Measurements from ENCODE around the gene HK2.
A peak's percentile ranks its signal among the peaks of the same experiment; 100 is the strongest.
"Not testable (repeated sequence)": the region's sequence is repeated elsewhere in the genome, so short reads cannot be mapped to it uniquely, and the experiment has no call there.

Gene HK2

GRCh38 chr2:74833418-74834233 is at the start of gene HK2:
Gene HK2, plus strand, starts transcription at chr2:74834127. Its CDS starts 454 bp downstream, at chr2:74834581.
- Histone ChIP-seq H3K4me3 (peak within 1 kb of the TSS; percentile 51 to 83 (median 78)), H3K27ac (peak within 1 kb of the TSS; percentile 32 to 91 (median 77))

- Histone ChIP-seq H3K27ac (no peak overlapping the region), H3K4me3 (no peak overlapping the region)
Measured at GRCh38 chr2:74789271-74789670, 44.7 kb upstream of the HK2 start.

GRCh38 chr2:74792282-74792681 is 41.6 kb upstream of the HK2 start:
- H3K4me3 ChIP-seq, result no peak overlapping the region
- no peak overlapping the region for H3K27ac ChIP-seq

GRCh38 chr2:74794878-74795277 is 39.0 kb upstream of the HK2 start:
- H3K27ac ChIP-seq, result not testable (repeated sequence)

GRCh38 chr2:74806355-74806839 is 27.5 kb upstream of the HK2 start:
- Histone ChIP-seq H3K4me3 (no peak overlapping the region), H3K27ac (no peak overlapping the region)

More at GRCh38 chr2:74794878-74795277, 39.0 kb upstream of the HK2 start:
- H3K4me3 ChIP-seq, result not testable (repeated sequence)

GRCh38 chr2:74806920-74807319 is 27.0 kb upstream of the HK2 start:
- Histone ChIP-seq H3K27ac (no peak overlapping the region), H3K4me3 (no peak overlapping the region)

- H3K4me3 ChIP-seq, result no peak overlapping the region
- no peak overlapping the region for H3K27ac ChIP-seq
Measured at GRCh38 chr2:74812787-74813590, 20.9 kb upstream of the HK2 start.

- H3K27ac ChIP-seq, result no peak overlapping the region
Measured at GRCh38 chr2:74814102-74814501, 19.8 kb upstream of the HK2 start.

GRCh38 chr2:74815941-74816340 is 18.0 kb upstream of the HK2 start:
- peak overlapping the region in 1 of 21 experiments; percentile 62 for H3K27ac ChIP-seq
- H3K4me3 ChIP-seq, result no peak overlapping the region

More at GRCh38 chr2:74814102-74814501, 19.8 kb upstream of the HK2 start:
- H3K4me3 ChIP-seq, result no peak overlapping the region

GRCh38 chr2:74816540-74817303 is 17.2 kb upstream of the HK2 start:
- Histone ChIP-seq H3K27ac (peak overlapping the region in 8 of 21 experiments; percentile 5 to 62 (median 50)), H3K4me3 (no peak overlapping the region)

- Histone ChIP-seq H3K4me3 (no peak overlapping the region), H3K27ac (peak overlapping the region in 3 of 21 experiments; percentile 52 to 59 (median 56))
Measured at GRCh38 chr2:74817304-74817675, 16.6 kb upstream of the HK2 start.

GRCh38 chr2:74819702-74820101 is 14.2 kb upstream of the HK2 start:
- Histone ChIP-seq H3K27ac (no peak overlapping the region), H3K4me3 (no peak overlapping the region)

GRCh38 chr2:74821177-74822126 is 12.5 kb upstream of the HK2 start:
- Histone ChIP-seq H3K27ac (no peak overlapping the region), H3K4me3 (no peak overlapping the region)

- H3K27ac ChIP-seq, result peak overlapping the region in 1 of 21 experiments; percentile 15
- no peak overlapping the region for H3K4me3 ChIP-seq
Measured at GRCh38 chr2:74822771-74823566, 11.0 kb upstream of the HK2 start.

GRCh38 chr2:74824679-74825078 is 9.2 kb upstream of the HK2 start:
- Histone ChIP-seq H3K4me3 (no peak overlapping the region), H3K27ac (no peak overlapping the region)

- Histone ChIP-seq H3K27ac (no peak overlapping the region), H3K4me3 (no peak overlapping the region)
Measured at GRCh38 chr2:74828543-74828942, 5.4 kb upstream of the HK2 start.

- Histone ChIP-seq H3K27ac (no peak overlapping the region), H3K4me3 (no peak overlapping the region)
Measured at GRCh38 chr2:74831693-74832530, 2.0 kb upstream of the HK2 start.
